Stimulated activated effector memory CD8-positive, alpha-beta T cell treated with anti-CD3 and anti-CD28 coated beads, Interleukin-12 subunit alpha, Interleukin-12 subunit beta, amount 100 ng/mL, for 72 hours (primary cell): ENCODE results near the gene SHISA5.
"Not testable (repeated sequence)": the region's sequence is repeated elsewhere in the genome, so short reads cannot be mapped to it uniquely, and the experiment has no call there.

Experiments used
- ATAC-seq: fragments of 150-1000 bp; cut with Tn5 transposase; 2 replicates; pipeline ENCODE4 v1.10.0; 2021
- DNase-seq, 2 donors: peaks; one replicate each; pipeline ENCODE4 v3.0.0; 2021 to 2022; ENCODE audit warnings: low spot score in 2 of 2
- H3K27ac Mint-ChIP-seq: one replicate; pipeline ENCODE4 v1.8.0; 2022; ENCODE audit warnings: mild to moderate bottlenecking, mixed read lengths
- H3K36me3 Mint-ChIP-seq: one replicate; pipeline ENCODE4 v1.8.0; 2022; ENCODE audit warnings: mild to moderate bottlenecking, mixed read lengths
- H3K4me1 Mint-ChIP-seq: one replicate; pipeline ENCODE4 v1.8.0; 2022; ENCODE audit warnings: mixed read lengths
- H3K4me3 Mint-ChIP-seq: one replicate; pipeline ENCODE4 v1.8.0; 2022; ENCODE audit warnings: mild to moderate bottlenecking, mixed read lengths
- H3K9me3 Mint-ChIP-seq: one replicate; pipeline ENCODE4 v1.8.0; 2022; ENCODE audit warnings: mixed read lengths

SHISA5 gene, protein sequence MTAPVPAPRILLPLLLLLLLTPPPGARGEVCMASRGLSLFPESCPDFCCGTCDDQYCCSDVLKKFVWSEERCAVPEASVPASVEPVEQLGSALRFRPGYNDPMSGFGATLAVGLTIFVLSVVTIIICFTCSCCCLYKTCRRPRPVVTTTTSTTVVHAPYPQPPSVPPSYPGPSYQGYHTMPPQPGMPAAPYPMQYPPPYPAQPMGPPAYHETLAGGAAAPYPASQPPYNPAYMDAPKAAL

DNA sequence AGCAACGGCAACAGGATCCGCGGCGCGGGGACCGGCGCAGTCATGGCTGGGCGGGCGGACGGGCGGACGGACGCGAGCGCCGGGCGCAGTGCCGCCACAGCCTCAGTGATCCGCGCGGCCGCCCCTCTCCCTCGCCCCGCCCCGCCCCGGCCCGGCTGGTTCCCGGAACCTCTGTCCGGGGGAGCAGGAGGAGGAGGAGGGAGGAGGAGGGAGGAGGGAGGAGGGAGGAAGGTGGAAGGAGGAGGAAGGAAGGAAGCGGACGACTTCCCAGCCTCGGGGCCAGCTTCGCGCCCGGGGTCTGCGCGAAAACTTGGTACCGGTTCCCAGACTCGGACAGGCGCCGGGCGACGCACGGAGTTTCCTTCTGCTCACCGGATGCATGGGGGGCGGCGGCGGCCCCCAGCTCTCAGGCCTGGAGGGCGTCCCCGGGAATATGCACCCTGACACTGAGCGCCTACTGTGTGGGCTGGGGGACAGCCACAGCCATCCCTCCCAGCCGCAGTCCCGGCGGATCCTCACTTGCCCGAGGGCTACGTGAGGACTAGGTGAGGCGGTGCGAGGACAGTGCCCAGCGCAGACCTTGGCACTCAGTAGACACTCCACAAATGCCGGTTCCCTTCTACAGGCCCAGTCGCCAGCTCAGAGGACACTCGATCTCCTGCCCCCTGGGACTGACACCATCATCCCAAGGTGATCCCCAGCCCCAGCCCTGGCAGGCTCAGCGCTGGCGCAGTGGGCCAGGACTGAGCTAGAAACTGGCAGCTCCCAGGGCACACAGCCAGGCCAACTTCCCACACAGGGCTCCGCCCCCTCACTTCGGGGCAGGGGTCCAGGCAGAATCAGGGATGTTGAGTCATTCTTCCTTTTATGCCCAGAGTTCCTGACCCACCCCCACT, at the start of gene SHISA5:
Gene SHISA5, minus strand, starts transcription at position 124 of the 896 bp plus-strand sequence. Its CDS starts 80 bp downstream, at position 44.
- Mint-ChIP-seq H3K4me1 (peaks cover 63% of the 10 kb centered on the region), H3K9me3 (no peaks in the 10 kb centered on the region), H3K27ac (peak within 1 kb of the TSS; percentile 91), H3K4me3 (peak within 1 kb of the TSS; percentile 77), H3K36me3 (peaks cover 50% of the 10 kb centered on the region)
- ATAC-seq (peak; percentile 68), DNase-seq (peak; percentile 46 to 73)

DNA sequence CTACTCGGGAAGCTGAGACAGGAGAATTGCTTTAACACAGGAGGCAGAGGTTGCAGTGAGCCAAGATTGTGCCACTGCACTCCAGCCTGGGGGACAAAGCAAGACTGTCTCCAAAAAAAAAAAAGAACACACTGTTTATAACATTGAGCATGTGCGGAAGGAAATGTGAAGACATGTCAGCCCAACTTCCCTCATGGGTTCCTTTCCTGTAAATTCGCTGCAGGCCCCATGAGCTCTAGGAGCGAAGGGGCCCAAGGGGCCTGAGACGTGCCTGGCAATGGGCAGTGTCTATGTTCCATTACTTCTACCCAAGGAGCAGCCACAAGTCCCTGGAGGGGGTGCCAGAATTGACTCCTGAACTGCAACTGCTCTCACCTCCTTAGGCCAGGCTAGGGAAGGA, 49.4 kb upstream of the SHISA5 start:
- peaks cover 44% of the 10 kb centered on the region for H3K4me1 Mint-ChIP-seq

DNA sequence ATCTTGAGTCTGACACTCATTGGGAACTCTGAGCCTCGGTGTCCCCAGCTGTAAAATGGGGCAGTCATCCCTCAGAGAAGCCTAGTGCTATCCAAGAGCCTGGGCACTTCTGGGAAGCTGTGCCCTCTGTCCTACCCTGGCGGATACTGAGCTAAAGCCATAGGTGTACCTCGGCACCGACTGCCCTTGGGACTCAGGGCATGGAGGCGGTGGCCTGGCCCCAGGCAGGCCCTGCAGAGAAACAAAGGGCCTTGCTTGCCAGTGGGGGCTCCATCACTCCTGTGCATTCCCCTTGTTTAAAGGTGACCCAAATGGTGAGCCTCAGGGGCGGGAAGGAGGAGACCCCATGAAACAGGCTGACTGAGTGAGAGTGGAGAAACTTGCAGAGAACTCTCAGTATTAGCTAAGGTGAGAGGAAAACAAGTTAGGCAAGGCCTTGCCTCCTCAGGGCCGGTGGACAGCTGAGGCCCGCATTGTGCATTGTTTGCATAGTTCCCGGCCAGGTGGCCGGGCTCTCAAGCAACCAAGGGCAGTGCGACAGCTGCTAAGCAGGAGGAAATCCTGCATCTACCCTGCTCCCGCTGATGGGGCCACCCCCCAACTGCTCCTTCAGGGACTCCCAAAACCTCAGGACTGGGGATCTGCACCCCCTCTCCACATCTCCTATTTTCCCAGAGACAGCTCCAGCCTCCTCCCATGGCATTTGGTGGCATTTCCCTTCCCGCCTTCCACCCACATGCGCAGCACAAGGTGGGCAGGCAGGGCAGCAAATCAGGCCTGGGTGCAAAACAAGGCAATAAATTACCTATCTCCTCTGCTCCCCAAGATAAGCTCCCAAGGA, 48.4 kb upstream of the SHISA5 start:
- no peak overlapping the region for H3K27ac Mint-ChIP-seq
- H3K36me3 Mint-ChIP-seq: peaks cover 99% of the 10 kb centered on the region
- H3K4me1 Mint-ChIP-seq: peaks cover 38% of the 10 kb centered on the region
- DNase-seq: no peak
- H3K4me3 Mint-ChIP-seq: no peak overlapping the region
- no peak for ATAC-seq
- no peaks in the 10 kb centered on the region for H3K9me3 Mint-ChIP-seq

More for the DNA sequence above, 49.4 kb upstream of the SHISA5 start:
- H3K36me3 Mint-ChIP-seq: peaks cover 97% of the 10 kb centered on the region
- DNase-seq (no peak), ATAC-seq (no peak)
- no peak overlapping the region for H3K4me3 Mint-ChIP-seq
- no peak overlapping the region for H3K27ac Mint-ChIP-seq
- H3K9me3 Mint-ChIP-seq: no peaks in the 10 kb centered on the region

DNA sequence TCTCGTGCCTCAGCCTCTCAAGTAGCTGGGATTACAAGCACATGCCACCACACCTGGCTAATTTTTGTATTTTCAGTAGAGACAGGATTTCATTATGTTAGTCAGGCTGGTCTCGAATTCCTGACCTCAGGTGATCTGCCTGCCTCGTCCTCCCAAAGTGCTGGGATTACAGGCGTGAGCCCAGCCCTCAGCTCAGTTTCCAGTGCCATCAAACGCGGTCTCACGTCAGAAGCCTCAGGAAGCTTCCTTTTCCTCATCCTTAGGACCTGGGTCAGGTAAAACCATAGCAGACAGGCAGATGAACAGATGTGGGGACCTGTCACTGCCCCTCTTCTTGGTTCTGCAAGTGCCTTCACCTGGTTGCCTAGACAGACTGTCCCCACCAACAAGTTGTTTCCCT, 47.7 kb upstream of the SHISA5 start:
- H3K4me3 Mint-ChIP-seq, ATAC-seq, H3K27ac Mint-ChIP-seq, DNase-seq, H3K9me3 Mint-ChIP-seq: not testable (repeated sequence)
- Mint-ChIP-seq H3K36me3 (peaks cover 99% of the 10 kb centered on the region), H3K4me1 (peaks cover 34% of the 10 kb centered on the region)

DNA sequence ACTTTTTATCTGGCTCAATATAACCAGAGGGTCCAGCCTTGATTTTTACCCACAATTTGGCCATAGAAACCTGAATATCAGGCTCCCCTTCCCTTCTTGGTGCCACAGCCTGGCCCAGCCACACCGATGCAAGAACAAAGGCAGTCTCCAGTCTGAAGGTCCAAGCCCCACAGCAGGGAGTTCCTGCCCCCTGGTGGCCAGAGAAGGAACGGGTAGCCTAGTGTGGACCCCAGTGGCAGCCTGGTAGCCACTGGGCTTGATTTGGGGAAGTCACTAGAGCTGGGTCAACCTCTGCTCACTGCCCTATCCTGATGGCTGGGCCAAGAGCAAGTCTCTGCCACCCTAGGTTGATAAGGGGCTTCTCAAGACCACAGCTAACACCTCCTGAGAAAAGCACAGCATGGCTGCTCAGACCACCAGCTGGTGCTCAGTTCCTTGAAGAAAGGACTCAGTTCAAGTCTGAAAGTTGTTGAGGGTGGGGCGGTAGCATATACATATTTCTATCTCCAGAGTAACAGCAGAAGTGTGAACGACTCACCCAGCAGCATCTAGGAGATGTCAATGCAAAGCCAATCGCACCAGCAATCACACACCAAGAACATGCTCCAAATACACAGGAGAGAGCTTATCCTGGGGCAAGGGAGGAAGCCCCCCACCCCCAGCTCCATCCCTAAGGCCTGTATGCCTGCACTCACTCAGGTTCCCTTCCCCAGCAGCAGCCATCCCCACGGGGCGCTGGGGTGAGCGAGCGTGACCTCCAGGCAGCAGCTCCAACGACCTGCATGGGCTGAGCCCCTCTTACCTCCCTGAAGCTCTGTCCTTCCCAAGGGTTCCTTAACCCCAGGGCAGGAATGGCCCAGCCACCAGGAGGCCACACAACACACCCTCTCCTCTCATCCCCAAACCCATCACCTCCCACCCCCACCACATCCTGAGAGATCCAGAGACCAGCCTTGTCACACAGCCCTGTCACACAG, 45.0 kb upstream of the SHISA5 start:
- H3K9me3 Mint-ChIP-seq: no peaks in the 10 kb centered on the region
- H3K4me1 Mint-ChIP-seq: peaks cover 12% of the 10 kb centered on the region
- peaks cover 100% of the 10 kb centered on the region for H3K36me3 Mint-ChIP-seq
- H3K27ac Mint-ChIP-seq: no peak overlapping the region
- H3K4me3 Mint-ChIP-seq: no peak overlapping the region
- ATAC-seq: peak; percentile 83
- DNase-seq: peak; percentile 70 to 92

DNA sequence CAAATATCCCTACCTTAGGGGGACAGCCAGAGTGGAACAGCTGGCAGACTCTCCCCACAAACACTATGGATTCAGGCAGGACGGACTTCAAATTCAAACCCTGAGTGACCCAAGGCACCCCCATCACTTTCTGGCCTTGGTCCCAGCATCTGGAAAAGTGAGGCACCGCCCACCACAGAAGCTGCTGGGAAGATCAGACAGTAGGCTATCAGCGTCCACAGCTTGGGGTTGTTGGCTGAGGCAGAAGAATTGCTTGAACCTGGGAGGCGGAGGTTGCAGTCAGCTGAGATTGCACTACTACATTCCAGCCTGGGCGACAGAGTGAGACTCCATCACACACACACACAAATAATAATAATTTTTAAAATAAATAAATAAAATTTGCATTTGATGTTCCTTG, 44.2 kb upstream of the SHISA5 start:
- Mint-ChIP-seq H3K27ac (no peak overlapping the region), H3K4me3 (no peak overlapping the region), H3K9me3 (no peaks in the 10 kb centered on the region), H3K36me3 (peaks cover 100% of the 10 kb centered on the region), H3K4me1 (peaks cover 7% of the 10 kb centered on the region)
- ATAC-seq (no peak), DNase-seq (no peak)

DNA sequence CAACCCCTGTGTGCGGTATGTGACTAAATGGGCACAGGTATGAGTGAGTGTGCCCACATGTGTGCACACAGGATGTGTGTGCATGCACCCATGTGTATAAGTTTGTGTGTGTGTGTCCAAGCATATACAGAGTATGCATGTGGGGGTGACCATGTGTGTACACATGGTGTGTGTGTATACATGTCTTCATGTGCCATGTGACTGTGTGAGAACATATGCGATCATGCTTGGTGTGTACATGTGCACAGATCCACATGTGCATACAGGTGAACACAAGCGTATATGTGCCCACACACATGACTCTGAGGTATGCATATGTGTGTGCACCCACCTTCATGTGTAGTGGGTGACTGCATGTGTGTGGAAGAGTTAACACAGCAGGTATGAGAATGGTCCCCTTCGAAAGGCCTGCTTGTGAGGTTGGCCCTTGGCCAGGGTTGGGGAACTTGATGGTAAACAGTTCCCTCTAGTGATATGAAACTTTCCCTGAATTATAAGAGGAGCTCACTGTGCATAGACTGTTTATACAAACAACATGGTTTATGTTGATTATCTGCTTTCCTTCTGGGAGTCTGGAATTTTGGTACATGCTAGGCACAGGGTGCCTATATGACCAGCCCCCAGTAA, 42.3 kb upstream of the SHISA5 start:
- peaks cover 100% of the 10 kb centered on the region for H3K36me3 Mint-ChIP-seq
- no peaks in the 10 kb centered on the region for H3K9me3 Mint-ChIP-seq
- H3K4me1 Mint-ChIP-seq: peaks cover 7% of the 10 kb centered on the region
- no peak overlapping the region for H3K4me3 Mint-ChIP-seq
- ATAC-seq (no peak), DNase-seq (no peak)
- no peak overlapping the region for H3K27ac Mint-ChIP-seq

DNA sequence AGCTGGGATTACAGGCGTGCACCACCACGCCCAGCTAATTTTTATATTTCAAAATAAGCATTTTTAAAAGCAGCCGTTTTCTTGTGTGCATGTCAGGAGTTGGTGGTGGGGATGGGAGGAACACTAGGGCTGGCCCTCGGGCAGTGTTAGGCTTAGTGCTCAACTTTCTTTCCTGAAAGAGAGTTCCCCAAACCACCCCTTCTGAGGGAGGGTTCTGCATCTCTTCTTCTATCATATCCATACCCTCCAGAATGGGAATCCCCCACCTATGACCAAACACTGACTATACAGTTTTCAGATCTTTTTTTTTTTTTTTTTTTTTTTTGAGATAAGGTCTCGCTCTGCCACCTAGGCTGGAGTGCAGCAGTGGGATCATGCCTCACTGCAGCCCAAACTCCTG, 40.2 kb upstream of the SHISA5 start:
- no peak for DNase-seq
- Mint-ChIP-seq H3K36me3 (peaks cover 100% of the 10 kb centered on the region), H3K9me3 (no peaks in the 10 kb centered on the region), H3K4me3 (no peak overlapping the region), H3K27ac (no peak overlapping the region), H3K4me1 (no peaks in the 10 kb centered on the region)
- ATAC-seq: no peak

DNA sequence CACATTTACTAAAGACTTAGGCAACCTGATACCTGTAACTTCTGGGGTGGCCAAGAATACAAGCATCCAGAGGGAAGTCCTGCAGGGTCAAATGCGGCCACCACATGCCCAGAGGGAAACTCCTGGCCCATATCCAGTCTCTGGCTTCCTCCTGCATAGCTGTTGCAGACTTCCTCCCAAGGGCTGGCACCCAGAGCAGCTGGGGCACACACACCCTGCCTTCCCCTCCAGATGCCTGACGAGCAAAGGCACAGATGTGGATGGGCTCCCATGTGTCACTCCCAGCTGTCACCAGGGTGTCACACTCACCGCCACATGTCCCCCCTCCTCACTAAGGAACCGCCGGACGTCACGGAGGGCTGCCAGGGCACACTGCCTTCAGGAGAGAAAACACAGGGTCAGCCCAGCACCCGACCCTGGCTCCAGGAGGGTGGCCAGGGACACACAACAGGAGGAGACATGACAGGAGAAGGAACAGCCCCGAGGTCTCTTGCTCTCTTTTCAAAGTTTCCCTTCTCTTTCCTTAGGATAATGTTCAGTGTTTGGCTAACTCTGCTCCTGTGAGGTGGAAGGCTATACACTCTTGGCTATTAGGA, 39.4 kb upstream of the SHISA5 start:
- peak; percentile 25 for ATAC-seq
- Mint-ChIP-seq H3K36me3 (peaks cover 100% of the 10 kb centered on the region), H3K4me3 (no peak overlapping the region), H3K27ac (peak overlapping the region; percentile 14), H3K4me1 (no peaks in the 10 kb centered on the region), H3K9me3 (no peaks in the 10 kb centered on the region)
- no peak for DNase-seq

DNA sequence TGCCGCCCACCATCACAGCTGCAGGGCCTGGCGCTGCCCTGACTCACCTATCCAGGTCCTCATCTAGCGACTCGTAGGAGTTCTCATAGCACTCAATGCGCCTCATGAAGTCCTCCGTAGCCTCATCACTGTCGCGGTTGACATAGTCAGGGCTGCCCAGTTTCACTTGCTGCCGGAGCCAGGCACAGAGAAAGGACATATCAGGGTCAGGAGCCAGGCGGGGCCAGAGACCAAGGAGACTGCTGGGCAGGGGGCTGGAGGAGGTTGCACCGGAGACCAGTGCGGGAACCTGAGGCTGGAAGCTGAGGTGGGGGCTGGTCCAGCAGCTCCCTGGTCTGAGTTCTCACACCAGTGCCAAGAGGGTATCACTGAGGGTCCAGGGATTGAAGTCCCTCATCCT, 34.5 kb upstream of the SHISA5 start:
- H3K36me3 Mint-ChIP-seq: peaks cover 100% of the 10 kb centered on the region
- peak overlapping the region; percentile 32 for H3K27ac Mint-ChIP-seq
- DNase-seq: no peak
- ATAC-seq: no peak
- no peak overlapping the region for H3K4me3 Mint-ChIP-seq
- H3K9me3 Mint-ChIP-seq: no peaks in the 10 kb centered on the region
- H3K4me1 Mint-ChIP-seq: no peaks in the 10 kb centered on the region

DNA sequence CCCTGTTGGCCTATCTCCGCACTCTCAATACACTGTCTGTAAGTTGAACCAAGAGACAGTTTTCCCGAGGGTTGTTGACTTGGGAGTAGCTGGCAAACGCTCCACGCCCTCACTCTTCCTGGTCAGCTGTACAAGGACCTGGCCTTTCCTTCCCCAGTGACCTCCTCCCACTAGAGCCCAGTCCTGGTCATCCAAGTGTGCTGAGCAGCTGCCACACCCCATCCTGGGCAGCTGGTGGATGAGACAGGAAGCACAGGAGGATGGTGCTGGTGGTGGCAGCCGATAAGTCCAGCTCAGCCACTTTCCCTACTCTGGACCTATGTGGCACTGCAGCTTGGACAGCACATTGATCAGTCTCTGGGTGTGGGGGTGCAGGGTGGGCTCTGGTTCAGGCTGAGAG, 32.8 kb upstream of the SHISA5 start:
- ATAC-seq: no peak
- H3K36me3 Mint-ChIP-seq: peaks cover 100% of the 10 kb centered on the region

DNA sequence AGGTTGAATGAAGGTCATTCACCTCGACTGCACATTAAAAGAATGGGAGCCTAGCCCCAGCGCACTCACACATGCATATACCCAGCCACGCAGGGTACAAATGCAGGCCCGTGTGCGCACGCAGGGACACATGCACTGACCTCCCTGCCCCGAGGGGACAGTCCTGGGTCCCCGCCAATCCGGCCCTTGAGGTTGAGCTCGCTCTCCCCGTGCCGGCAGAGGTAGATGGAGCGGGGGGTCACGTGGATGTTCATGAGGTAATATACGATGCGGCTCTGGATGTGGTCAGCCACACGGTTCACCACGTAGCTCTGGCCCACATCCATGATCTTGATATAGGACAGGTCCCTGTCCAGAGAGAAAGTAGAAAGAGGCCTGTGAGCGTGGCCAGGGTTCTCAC, 32.1 kb upstream of the SHISA5 start:
- Mint-ChIP-seq H3K4me1 (no peaks in the 10 kb centered on the region), H3K36me3 (peaks cover 100% of the 10 kb centered on the region), H3K27ac (peak overlapping the region; percentile 5), H3K4me3 (no peak overlapping the region), H3K9me3 (no peaks in the 10 kb centered on the region)
- ATAC-seq: peak; percentile 17
- no peak for DNase-seq

More for the DNA sequence above, 32.8 kb upstream of the SHISA5 start:
- DNase-seq: no peak
- no peak overlapping the region for H3K27ac Mint-ChIP-seq
- no peaks in the 10 kb centered on the region for H3K9me3 Mint-ChIP-seq
- H3K4me3 Mint-ChIP-seq: no peak overlapping the region
- H3K4me1 Mint-ChIP-seq: no peaks in the 10 kb centered on the region

DNA sequence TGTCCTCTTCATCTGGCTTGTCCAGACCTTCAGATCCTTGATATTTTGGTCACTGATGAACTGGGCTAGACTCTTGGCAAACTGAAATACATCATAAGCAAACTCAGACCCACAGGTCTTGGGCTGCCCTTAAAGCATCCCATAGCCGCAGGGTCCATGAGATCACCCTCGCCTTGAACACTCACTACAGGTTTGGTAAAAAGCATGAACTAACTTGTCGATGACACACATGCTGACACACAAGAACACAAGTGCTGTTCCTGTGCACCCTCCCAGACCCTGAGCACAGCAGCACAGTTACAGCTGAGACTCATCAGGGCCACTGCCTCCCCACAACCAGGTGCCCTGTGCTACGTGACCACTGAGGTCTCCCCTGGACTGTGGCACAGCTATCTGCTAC, 31.6 kb upstream of the SHISA5 start:
- Mint-ChIP-seq H3K4me1 (no peaks in the 10 kb centered on the region), H3K4me3 (no peak overlapping the region), H3K27ac (no peak overlapping the region), H3K36me3 (peaks cover 100% of the 10 kb centered on the region), H3K9me3 (no peaks in the 10 kb centered on the region)
- ATAC-seq (peak; percentile 37), DNase-seq (no peak)

DNA sequence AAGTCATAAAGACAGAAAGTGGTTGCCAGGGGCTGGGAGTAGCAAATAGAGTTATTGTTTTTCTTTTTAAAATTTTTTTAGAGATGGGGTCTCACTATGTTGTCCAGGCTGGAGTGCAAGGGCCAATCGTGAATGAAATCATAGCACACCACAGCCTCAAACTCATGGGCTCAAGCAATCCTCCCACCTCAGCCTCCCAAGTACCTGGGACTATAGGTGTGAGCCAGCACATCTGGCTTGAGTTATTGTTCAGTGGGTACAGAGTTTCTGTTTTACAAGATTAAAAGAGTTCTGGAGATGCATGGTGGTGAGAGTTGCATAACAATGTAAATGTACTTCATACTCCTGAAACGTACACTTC, 29.0 kb upstream of the SHISA5 start:
- no peaks in the 10 kb centered on the region for H3K9me3 Mint-ChIP-seq
- H3K27ac Mint-ChIP-seq: no peak overlapping the region
- ATAC-seq: no peak
- no peak for DNase-seq
- peaks cover 100% of the 10 kb centered on the region for H3K36me3 Mint-ChIP-seq
- H3K4me1 Mint-ChIP-seq: no peaks in the 10 kb centered on the region
- no peak overlapping the region for H3K4me3 Mint-ChIP-seq
